ENCODE measurements around the gene ELAC1.
A peak's percentile ranks its signal among the peaks of the same experiment; 100 is the strongest.

Gene ELAC1

GRCh38 chr18:51017140-51017879 lies 49.5 kb downstream of the ELAC1 start:
- DNase-seq (ENCODE audit: low read depth in 2 of 2) = no peak

- no peak for DNase-seq (ENCODE audit: low read depth in 2 of 2)
Measured at GRCh38 chr18:51020536-51020935, 52.7 kb downstream of the ELAC1 start.

GRCh38 chr18:51021226-51021965 lies 53.6 kb downstream of the ELAC1 start:
- DNase-seq (ENCODE audit: low read depth in 2 of 2) = no peak

DNA sequence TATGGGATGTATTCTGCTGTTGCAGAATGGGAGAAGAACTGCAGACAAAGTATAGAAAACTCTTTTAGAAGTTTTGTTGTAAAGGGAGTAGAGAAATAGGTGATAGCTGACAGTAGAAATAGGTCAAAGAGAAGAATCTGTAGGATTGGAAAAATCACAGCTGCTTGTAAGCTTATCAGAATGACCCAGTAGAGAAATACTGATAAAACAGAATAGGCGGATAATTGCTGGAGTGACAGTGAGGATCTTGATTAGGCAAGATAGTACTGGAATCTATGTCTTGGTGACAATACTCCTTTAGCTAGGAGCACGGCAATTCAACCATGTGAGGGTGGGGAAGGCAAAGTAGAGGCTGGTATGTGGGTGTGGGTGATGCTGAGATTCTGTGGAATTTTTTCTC lies 57.7 kb downstream of the ELAC1 start:
- no peak for DNase-seq (ENCODE audit: low read depth in 2 of 2)

DNA sequence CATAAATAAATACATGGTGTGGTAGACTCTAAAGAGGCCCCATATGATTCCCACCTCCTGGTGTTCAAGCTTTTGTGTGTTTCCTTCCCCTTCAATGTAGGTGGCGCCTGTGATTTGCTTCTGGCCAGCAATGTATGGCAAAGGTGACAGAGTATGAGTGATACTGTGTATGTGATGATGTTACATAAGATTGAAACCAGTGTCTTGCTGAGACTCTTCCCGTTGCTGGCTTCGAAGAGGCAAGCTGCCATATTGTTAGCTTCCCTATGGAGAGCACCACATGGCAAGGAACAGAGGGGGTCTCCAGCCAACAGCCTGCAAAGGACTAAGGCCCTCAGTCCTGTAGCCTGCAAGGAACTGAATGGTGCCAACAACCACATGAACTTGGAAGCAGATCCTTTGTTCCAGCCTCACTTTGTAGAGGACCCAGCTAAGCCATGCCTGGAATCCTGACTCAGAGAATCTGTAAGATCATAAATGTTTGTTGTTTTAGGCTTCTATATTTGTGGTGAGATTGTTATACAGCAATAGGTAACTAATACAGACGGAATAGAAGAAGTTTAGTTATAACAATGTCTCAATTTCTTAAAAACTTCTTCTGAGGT lies 60.5 kb downstream of the ELAC1 start:
- no peak for DNase-seq (ENCODE audit: low read depth in 2 of 2)

DNA sequence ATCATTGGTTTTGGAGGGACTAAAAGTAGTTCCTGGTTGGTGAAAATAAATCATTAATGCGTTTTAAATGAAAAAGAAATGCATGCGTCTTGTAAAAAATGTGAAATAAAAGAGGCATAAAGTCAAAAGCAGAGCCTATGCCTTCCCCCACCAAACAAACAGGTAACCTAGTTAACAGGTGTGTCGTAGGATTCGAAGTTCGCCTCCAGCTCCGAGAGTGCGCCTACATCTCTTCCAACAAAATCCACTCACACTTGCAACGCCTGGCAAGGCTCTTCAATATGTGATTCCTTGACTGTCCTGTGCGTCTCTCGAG lies 61.5 kb downstream of the ELAC1 start:
- no peak for DNase-seq (ENCODE audit: low read depth in 2 of 2)

DNA sequence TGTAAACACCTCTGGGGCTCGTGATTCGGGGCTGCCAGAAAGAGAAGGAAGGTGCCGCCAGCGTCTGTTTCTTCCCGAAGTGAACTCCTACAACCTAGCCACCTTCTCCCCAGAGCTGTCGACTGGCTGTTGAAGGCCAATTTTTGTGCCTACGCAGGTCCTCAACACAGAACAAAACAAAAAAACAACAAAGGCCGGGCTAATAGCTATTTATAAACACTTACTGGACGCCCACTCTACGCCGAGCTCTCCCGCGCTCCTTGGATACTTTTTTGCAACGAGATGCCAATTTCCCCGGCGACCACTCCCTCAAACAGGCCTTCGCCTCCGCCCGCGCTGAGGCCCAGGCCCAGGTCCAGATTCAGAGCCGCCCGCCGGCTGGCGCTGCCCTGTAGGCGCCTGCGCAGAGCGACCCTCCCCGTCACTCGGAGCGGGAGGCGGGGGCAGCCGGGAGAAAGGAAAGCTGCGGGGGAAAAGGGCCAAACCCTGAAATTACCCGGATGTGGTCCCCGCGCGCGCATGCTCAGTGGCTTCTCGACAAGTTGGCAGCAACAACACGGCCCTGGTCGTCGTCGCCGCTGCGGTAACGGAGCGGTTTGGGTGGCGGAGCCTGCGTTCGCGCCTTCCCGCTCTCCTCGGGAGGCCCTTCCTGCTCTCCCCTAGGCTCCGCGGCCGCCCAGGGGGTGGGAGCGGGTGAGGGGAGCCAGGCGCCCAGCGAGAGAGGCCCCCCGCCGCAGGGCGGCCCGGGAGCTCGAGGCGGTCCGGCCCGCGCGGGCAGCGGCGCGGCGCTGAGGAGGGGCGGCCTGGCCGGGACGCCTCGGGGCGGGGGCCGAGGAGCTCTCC lies 62.1 kb downstream of the ELAC1 start, which contains the start of gene SMAD4:
Gene SMAD4, plus strand, starts transcription at position 520 of the 843 bp plus-strand sequence. CDS start 16,834 bp downstream, outside the sequence.
- DNase-seq (ENCODE audit: low read depth in 2 of 2) = peak; percentile 95 to 98

- DNase-seq (ENCODE audit: low read depth in 2 of 2) = peak; percentile 24 to 38
Measured at GRCh38 chr18:51030537-51031258, 62.9 kb downstream of the ELAC1 start.

DNA sequence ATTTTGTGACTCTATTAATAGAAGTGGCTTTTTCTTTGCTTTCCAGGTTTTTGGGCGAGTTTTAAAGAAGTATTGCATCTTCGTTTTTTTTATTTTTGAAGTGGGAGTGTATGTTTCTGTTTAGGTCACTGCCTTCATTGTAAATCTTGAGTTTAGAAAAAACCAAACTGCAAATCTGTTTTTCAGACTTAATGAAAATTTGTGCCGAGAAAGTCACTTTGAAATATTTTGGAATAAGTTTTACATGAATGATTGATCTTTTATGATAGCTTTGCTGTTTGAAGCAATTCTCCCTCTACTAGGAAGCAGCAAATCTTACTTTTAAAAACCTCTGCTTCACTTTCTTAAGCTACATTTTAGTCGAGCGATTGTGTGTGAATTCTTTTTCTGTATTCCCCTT lies 64.4 kb downstream of the ELAC1 start:
- no peak for DNase-seq (ENCODE audit: low read depth in 2 of 2)

DNA sequence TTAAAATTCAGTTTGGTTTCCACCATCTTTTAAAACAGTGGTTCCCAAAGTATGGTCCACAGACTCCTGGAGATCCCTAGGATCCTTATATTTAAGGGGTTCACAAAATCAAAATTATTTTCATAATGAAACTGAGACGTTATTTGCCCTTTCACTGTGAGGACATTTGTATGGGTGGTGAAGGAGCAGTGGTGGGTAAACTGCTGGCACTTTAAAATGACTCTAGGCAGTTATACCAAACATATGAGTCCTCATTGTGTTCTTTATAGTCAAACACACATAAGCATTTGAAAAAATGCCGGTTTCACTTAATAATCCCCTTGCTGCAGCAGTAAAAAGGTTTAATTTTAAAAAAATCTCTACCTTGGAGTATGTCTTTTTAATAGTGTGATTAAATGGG lies 69.4 kb downstream of the ELAC1 start:
- DNase-seq (ENCODE audit: low read depth in 2 of 2) = no peak
